Loucy (cell line): ENCODE data around the gene MDM4.

Source experiments
- H2AFZ ChIP-seq: fragments of 200-600 bp; sonication (generic); 2 replicates; pipeline ENCODE4 v1.6.0; 2016; ENCODE audit warnings: antibody characterized with exemption, mild to moderate bottlenecking, low read length, moderate library complexity
- H3F3A ChIP-seq: fragments of 200-600 bp; 2 replicates; pipeline ENCODE4 v1.6.0; 2016; ENCODE audit warnings: antibody characterized with exemption, low read depth, mild to moderate bottlenecking
- H3K27me3 ChIP-seq: fragments of 200-600 bp; sonication (generic); 2 replicates; pipeline ENCODE4 v1.6.1; 2014; ENCODE audit warnings: low read length, mild to moderate bottlenecking; ENCODE audit not compliant: insufficient read depth, poor library complexity, severe bottlenecking
- H3K36me3 ChIP-seq: fragments of 200-600 bp; sonication (generic); 2 replicates; pipeline ENCODE4 v1.6.1; 2016; ENCODE audit warnings: low read length; ENCODE audit not compliant: insufficient read depth
- H3K4me1 ChIP-seq: fragments of 200-600 bp; sonication (generic); 2 replicates; pipeline ENCODE4 v1.5.1; 2014; ENCODE audit warnings: low read length, mild to moderate bottlenecking; ENCODE audit not compliant: insufficient read depth, poor library complexity, severe bottlenecking
- H3K4me2 ChIP-seq: fragments of 200-600 bp; sonication (generic); 2 replicates; pipeline ENCODE4 v1.6.0; 2014; ENCODE audit warnings: antibody characterized with exemption, low read length, low read depth, mild to moderate bottlenecking; ENCODE audit not compliant: poor library complexity, severe bottlenecking
- H3K4me3 ChIP-seq: fragments of 200-600 bp; sonication (generic); 2 replicates; pipeline ENCODE4 v1.5.1; 2014; ENCODE audit warnings: low read length, mild to moderate bottlenecking, mixed read lengths; ENCODE audit not compliant: poor library complexity, severe bottlenecking
- H3K79me2 ChIP-seq: fragments of 200-600 bp; sonication (generic); 2 replicates; pipeline ENCODE4 v1.6.1; 2014; ENCODE audit warnings: low read length; ENCODE audit not compliant: insufficient read depth
- H3K9ac ChIP-seq: fragments of 200-600 bp; sonication (generic); 2 replicates; pipeline ENCODE4 v1.6.0; 2014; ENCODE audit warnings: mild to moderate bottlenecking, low read depth, low read length, moderate library complexity; ENCODE audit not compliant: poor library complexity, severe bottlenecking
- H3K9me2 ChIP-seq: fragments of 200-600 bp; sonication (generic); replicated peaks from 2 replicates; pipeline ENCODE4 v1.6.1; 2016; ENCODE audit warnings: low read depth, low read length, mixed read lengths
- H3K9me3 ChIP-seq: fragments of 200-600 bp; sonication (generic); 2 replicates; pipeline ENCODE4 v1.6.1; 2014; ENCODE audit warnings: mild to moderate bottlenecking, antibody characterized with exemption, low read length, low read depth; ENCODE audit not compliant: insufficient read depth
- H4K20me1 ChIP-seq: fragments of 200-600 bp; sonication (generic); 2 replicates; pipeline ENCODE4 v1.6.0; 2014; ENCODE audit warnings: antibody characterized with exemption, low read length, mild to moderate bottlenecking; ENCODE audit not compliant: insufficient read depth, poor library complexity, severe bottlenecking
- CTCF ChIP-seq: fragments of 200-600 bp; sonication (generic); conservative IDR thresholded peaks from 2 replicates; pipeline ENCODE4 v1.5.1; 2014; ENCODE audit warnings: mild to moderate bottlenecking, antibody characterized with exemption, low read length
- EZH2phosphoT487 ChIP-seq: fragments of 200-600 bp; IDR thresholded peaks from 2 replicates; pipeline ENCODE4 v1.6.1; 2018; ENCODE audit warnings: antibody characterized with exemption, mild to moderate bottlenecking, moderate library complexity, borderline replicate concordance

MDM4 gene

GRCh38 chr1:204541626-204542025, 25.4 kb downstream of the MDM4 start:
- TF ChIP-seq CTCF (no peak), EZH2phosphoT487 (no peak)
- H3K36me3 ChIP-seq, result peaks cover 96% of the 10 kb centered on the region
- no peak overlapping the region for H3K4me3 ChIP-seq
- no peak overlapping the region for H3K4me2 ChIP-seq
- H4K20me1 ChIP-seq, result peaks cover 3% of the 10 kb centered on the region
- H3K9me2 ChIP-seq, result no peaks in the 10 kb centered on the region
- H2AFZ ChIP-seq, result no peak overlapping the region
- H3K9me3 ChIP-seq, result no peaks in the 10 kb centered on the region
- H3F3A ChIP-seq, result no peaks in the 10 kb centered on the region
- peaks cover 12% of the 10 kb centered on the region; the same call in 1 of the 2 replicates for H3K79me2 ChIP-seq
- no peaks in the 10 kb centered on the region for H3K27me3 ChIP-seq
- peaks cover 20% of the 10 kb centered on the region for H3K4me1 ChIP-seq
- H3K9ac ChIP-seq, result no peak overlapping the region

GRCh38 chr1:204544321-204544720, 28.1 kb downstream of the MDM4 start:
- Histone ChIP-seq H3F3A (no peaks in the 10 kb centered on the region), H3K9me2 (no peaks in the 10 kb centered on the region), H3K9me3 (no peaks in the 10 kb centered on the region), H3K4me1 (peaks cover 20% of the 10 kb centered on the region), H3K79me2 (peaks cover 8% of the 10 kb centered on the region; the same call in 1 of the 2 replicates), H3K4me3 (no peak overlapping the region), H4K20me1 (peaks cover 3% of the 10 kb centered on the region), H3K9ac (no peak overlapping the region), H2AFZ (no peak overlapping the region), H3K4me2 (peak overlapping the region; percentile 1), H3K36me3 (peaks cover 97% of the 10 kb centered on the region), H3K27me3 (no peaks in the 10 kb centered on the region)
- TF ChIP-seq EZH2phosphoT487 (no peak), CTCF (no peak)

- H3K9me2 ChIP-seq, result no peaks in the 10 kb centered on the region
- no peak overlapping the region for H3K4me2 ChIP-seq
- no peaks in the 10 kb centered on the region for H3K27me3 ChIP-seq
- peaks cover 3% of the 10 kb centered on the region for H4K20me1 ChIP-seq
- H3F3A ChIP-seq, result no peaks in the 10 kb centered on the region
- H2AFZ ChIP-seq, result no peak overlapping the region
- no peak for TF ChIP-seq EZH2phosphoT487
- no peak for TF ChIP-seq CTCF
- no peaks in the 10 kb centered on the region for H3K9me3 ChIP-seq
- H3K4me3 ChIP-seq, result no peak overlapping the region
- no peak overlapping the region for H3K9ac ChIP-seq
- peaks cover 98% of the 10 kb centered on the region for H3K36me3 ChIP-seq
- peaks cover 8% of the 10 kb centered on the region; the same call in 1 of the 2 replicates for H3K79me2 ChIP-seq
- H3K4me1 ChIP-seq, result peaks cover 20% of the 10 kb centered on the region
Observed at GRCh38 chr1:204545202-204545601, 29.0 kb downstream of the MDM4 start.
